HepG2 (cell line): ENCODE results near the gene RHOT1. TPM values are rescaled to one million over a fixed set of nuclear protein-coding genes. Genes with fewer than 3 reads are reported as not detected.

Experiments used
- ATAC-seq: fragments of 200-7000 bp; cut with Tn5 transposase; 3 replicates; pipeline ENCODE4 v1.9.1; 2020; ENCODE audit warnings: mild to moderate bottlenecking, moderate library complexity
- BruUV-seq: library from RNA; stranded (reverse); fragments of 400-500 nt; replicated peaks from 2 replicates; lab custom pipeline; 2021; lab: Mats Ljungman, UMichigan
- CTCF ChIA-PET: fragments of 300-600 bp; formaldehyde crosslinking; extraction: SDS; loops from one replicate; lab custom pipeline; 2021; ENCODE audit warnings: low total read pairs, inconsistent platforms, low intra/inter-chr PET ratio; lab: Yijun Ruan, JAX
- POLR2A ChIA-PET: fragments of 350-600 bp; sonication (Branson Sonifier 250); formaldehyde crosslinking; loops from one replicate; lab custom pipeline; 2020; ENCODE audit warnings: antibody characterized with exemption, inconsistent platforms; lab: Yijun Ruan, JAX
- DNase-seq: peaks from one replicate; pipeline ENCODE4 v3.0.0-alpha.2; 2015; ENCODE audit warnings: low spot score
- FAIRE-seq: peaks from 3 replicates; lab custom pipeline; 2011; peaks lifted over from hg19 to GRCh38; lab: Jason Lieb, UNC
- H2AFZ ChIP-seq: one replicate; pipeline ENCODE4 v1.6.1; 2011; ENCODE audit warnings: low read length, inconsistent platforms
- H3K27ac ChIP-seq: fragments of 300-600 bp; 3 replicates; pipeline ENCODE4 v1.8.0; 2011; ENCODE audit warnings: mixed run types, mild to moderate bottlenecking, mixed read lengths, low read length, inconsistent platforms; ENCODE audit not compliant: insufficient read depth; ENCODE audit errors: extremely low read length
- H3K27me3 ChIP-seq, 2 experiments: fragments of 200-600 bp in 1 of 2; 2 replicates in 1 of 2; 3 replicates in 1 of 2; pipeline versions ENCODE4 v1.6.0 to v1.8.0; 2011; ENCODE audit warnings: low read length in 2 of 2, mild to moderate bottlenecking in 2 of 2, moderate library complexity in 2 of 2, inconsistent platforms in 1 of 2; ENCODE audit not compliant: insufficient read depth in 2 of 2, control insufficient read depth in 1 of 2
- H3K36me3 ChIP-seq, 2 experiments: fragments of 200-600 bp in 1 of 2; replicated peaks in 1 of 2; 2 replicates in 1 of 2; 3 replicates in 1 of 2; pipeline versions ENCODE4 v1.5.1 to v1.8.0; 2011; ENCODE audit warnings: low read length in 2 of 2, inconsistent platforms in 1 of 2; ENCODE audit not compliant: insufficient read depth in 2 of 2, control insufficient read depth in 1 of 2
- H3K4me1 ChIP-seq: 2 replicates; pipeline ENCODE4 v1.5.1; 2012; ENCODE audit warnings: low read length, inconsistent platforms; ENCODE audit not compliant: insufficient read depth
- H3K4me2 ChIP-seq: 2 replicates; pipeline ENCODE4 v1.6.0; 2011; ENCODE audit warnings: low read depth, low read length, inconsistent platforms
- H3K4me3 ChIP-seq, 3 experiments: fragments of 200-600 bp in 1 of 3; sonication (generic), shearing (Covaris generic) in 1 of 3; replicated peaks in 1 of 3; 2 replicates each; pipeline ENCODE4 v1.5.1; 2011 to 2016; ENCODE audit warnings: low read length in 3 of 3, inconsistent platforms in 2 of 3, low read depth in 2 of 3, mild to moderate bottlenecking in 2 of 3, control low read depth in 1 of 3, mixed read lengths in 1 of 3; ENCODE audit not compliant: insufficient read depth in 1 of 3
- H3K79me2 ChIP-seq: one replicate; pipeline ENCODE4 v1.6.1; 2011; ENCODE audit warnings: low read length, inconsistent platforms; ENCODE audit not compliant: insufficient read depth
- H3K9ac ChIP-seq: 2 replicates; pipeline ENCODE4 v1.6.0; 2011; ENCODE audit warnings: mild to moderate bottlenecking, low read depth, low read length, inconsistent platforms; ENCODE audit not compliant: insufficient read depth
- H3K9me3 ChIP-seq: 2 replicates; pipeline ENCODE4 v1.5.1; 2012; ENCODE audit warnings: mild to moderate bottlenecking, low read length
- H4K20me1 ChIP-seq: 2 replicates; pipeline ENCODE4 v1.6.0; 2011; ENCODE audit warnings: inconsistent platforms, mild to moderate bottlenecking, low read length, moderate library complexity; ENCODE audit not compliant: insufficient read depth
- ARNT ChIP-seq: fragments of 450-650 bp; IDR thresholded peaks from 2 replicates; pipeline ENCODE4 v1.6.1; 2017
- BCL3 ChIP-seq: sonication (generic); formaldehyde crosslinking; IDR thresholded peaks from 2 replicates; pipeline ENCODE4 v1.5.1; 2020; ENCODE audit warnings: mild to moderate bottlenecking, missing genetic modification reagents, moderate library complexity
- BRF2 ChIP-seq: sonication (generic); formaldehyde crosslinking; IDR thresholded peaks from 2 replicates; pipeline ENCODE4 v1.8.1; 2022; ENCODE audit warnings: mild to moderate bottlenecking, missing genetic modification reagents
- DNMT3B ChIP-seq: conservative IDR thresholded peaks from 2 replicates; pipeline ENCODE4 v1.6.1; 2016; ENCODE audit warnings: missing biosample characterization, control low read depth
- IKZF5 ChIP-seq: IDR thresholded peaks from 2 replicates; pipeline ENCODE4 v1.6.1; 2018; ENCODE audit warnings: missing genetic modification reagents, mild to moderate bottlenecking, missing compliant biosample characterization
- KAT8 ChIP-seq: IDR thresholded peaks from 2 replicates; pipeline ENCODE4 v1.6.1; 2016; ENCODE audit warnings: missing genetic modification reagents, missing compliant biosample characterization
- MBD4 ChIP-seq: IDR thresholded peaks from 2 replicates; pipeline ENCODE4 v1.6.1; 2012; ENCODE audit warnings: low read length, inconsistent platforms, borderline replicate concordance
- SMC3 ChIP-seq: IDR thresholded peaks from 2 replicates; pipeline ENCODE4 v1.6.1; 2011; ENCODE audit warnings: low read length, improper control_type of control experiment
- STAG1 ChIP-seq: sonication (generic); formaldehyde crosslinking; IDR thresholded peaks from 2 replicates; pipeline ENCODE4 v1.4.0; 2020; ENCODE audit warnings: missing genetic modification reagents
- TIGD3 ChIP-seq: sonication (generic); formaldehyde crosslinking; IDR thresholded peaks from 2 replicates; pipeline ENCODE4 v1.5.1; 2020; ENCODE audit warnings: mild to moderate bottlenecking, missing genetic modification reagents, borderline replicate concordance
- ZBTB2 ChIP-seq: sonication (generic); formaldehyde crosslinking; IDR thresholded peaks from 2 replicates; pipeline ENCODE4 v1.8.0; 2022; ENCODE audit warnings: low read depth, missing genetic modification reagents
- ZNF12 ChIP-seq: sonication (generic); formaldehyde crosslinking; IDR thresholded peaks from 2 replicates; pipeline ENCODE4 v1.5.0; 2020; ENCODE audit warnings: missing genetic modification reagents
- ZNF530 ChIP-seq: sonication (generic); formaldehyde crosslinking; IDR thresholded peaks from 2 replicates; pipeline ENCODE4 v1.5.0; 2020; ENCODE audit warnings: low read depth, mild to moderate bottlenecking, missing genetic modification reagents
- ZNF616 ChIP-seq: sonication (generic); formaldehyde crosslinking; IDR thresholded peaks from 2 replicates; pipeline ENCODE4 v1.5.0; 2020; ENCODE audit warnings: low read depth, mild to moderate bottlenecking, missing genetic modification reagents
- ZXDC ChIP-seq: sonication (generic); formaldehyde crosslinking; IDR thresholded peaks from 2 replicates; pipeline ENCODE4 v1.5.0; 2020; ENCODE audit warnings: mild to moderate bottlenecking, missing genetic modification reagents
- WGBS: methylation state at CpG from one replicate; pipeline ENCODE4 v1.1.6; 2017; ENCODE audit warnings: low lambda C conversion rate; 5-methylcytosine and 5-hydroxymethylcytosine counted together
- in situ Hi-C: cut with HindIII; loops from 2 replicates; pipeline ENCODE4 v1.10.0; 2017; ENCODE audit warnings: low pct_unique_long_range_greater_than_20kb; ENCODE audit not compliant: extremely low pct_ligation_motif_present
- intact Hi-C: fragments of 100-400 bp; cut with micrococcal nuclease; formaldehyde crosslinking; loops from one replicate; pipeline ENCODE4 v1.10.0; 2022; ENCODE audit not compliant: unreplicated experiment
- polyA plus RNA-seq, 8 experiments: library from polyadenylated mRNA; depleted of rRNA in 3 of 8; stranded (reverse) in 7 of 8; unstranded in 1 of 8; fragments of >200 nt; fragmentation: Illumina TruSeq in 4 of 8; extraction: Trizol in 4 of 8; gene quantifications; 2 replicates each; pipeline versions ENCODE4 v1.2.1 to v1.2.3, GENCODE V29; 2011 to 2016; ENCODE audit warnings: low read depth in 4 of 8, missing spikeins in 1 of 8, mixed read lengths in 1 of 8; ENCODE audit not compliant: insufficient read depth in 1 of 8
- total RNA-seq, 5 experiments: library from RNA; depleted of rRNA; stranded (reverse); fragments of >200 nt; fragmentation: Illumina TruSeq; extraction: Trizol; gene quantifications; 2 replicates each; pipeline ENCODE4 v1.2.3, GENCODE V29; 2016; ENCODE audit warnings: low read depth in 1 of 5

RHOT1 gene
- total and polyA plus RNA-seq, 2 of the 13 experiments (the other 11 are each of a cell fraction or from before 2014, with no cell fraction given) = 25.6 to 41.5 TPM

- no peaks in the 10 kb centered on the region for H4K20me1 ChIP-seq
- POLR2A ChIA-PET = no interaction called here
- CTCF ChIA-PET = no interaction called here
- H3K9ac ChIP-seq = no peak overlapping the region
- ATAC-seq (no peak), DNase-seq (no peak), FAIRE-seq (no peak)
- no peak overlapping the region for H2AFZ ChIP-seq
- no peak overlapping the region for H3K4me3 ChIP-seq
- no TSS peak for BruUV-seq
- H3K27ac ChIP-seq = no peak overlapping the region
- no peaks in the 10 kb centered on the region for H3K79me2 ChIP-seq
- H3K4me2 ChIP-seq = no peak overlapping the region
- no peaks in the 10 kb centered on the region for H3K36me3 ChIP-seq
- peaks cover 2 to 35% of the 10 kb centered on the region in 2 experiments; a peak in 4 of 5 replicates for H3K27me3 ChIP-seq
- intact Hi-C loops (no loop called here), in situ Hi-C loops (loop anchor here (5.0 kb wide), 1 partner anchor 64 kb away; no protein-coding TSS in a partner anchor)
- H3K9me3 ChIP-seq = no peaks in the 10 kb centered on the region
- 60% methylated on average over 15 of the region's 18 CpGs for WGBS
- peaks cover 17% of the 10 kb centered on the region for H3K4me1 ChIP-seq
- no peak for TF ChIP-seq SMC3
- no peak for TF ChIP-seq MBD4
- TF ChIP-seq IKZF5 (CRISPR knock-in tag) = no peak
- no peak for TF ChIP-seq KAT8 (CRISPR knock-in tag)
- TF ChIP-seq ZNF616 (CRISPR knock-in tag) = no peak
- TF ChIP-seq ZNF530 = no peak
- no peak for TF ChIP-seq BCL3
- no peak for TF ChIP-seq STAG1 (CRISPR knock-in tag)
- TF ChIP-seq ZNF12 (CRISPR knock-in tag) = no peak
- TF ChIP-seq ZXDC = no peak
- no peak for TF ChIP-seq ARNT
- no peak for TF ChIP-seq TIGD3
- no peak for TF ChIP-seq DNMT3B (CRISPR knock-in tag)
- no peak for TF ChIP-seq BRF2 (CRISPR knock-in tag)
- no peak for TF ChIP-seq ZBTB2 (CRISPR knock-in tag)
These were observed 116.3 kb downstream of the RHOT1 start for GRCh38 chr17:32258383-32259140.
